Suprapubic skin (tissue), 4 donors: ENCODE results near the gene UNC93B1. TPM values are rescaled to one million over a fixed set of nuclear protein-coding genes. Genes with fewer than 3 reads are reported as not detected.

ENCODE experiments used
- DNase-seq, 2 donors: peaks; one replicate each; pipeline ENCODE4 v3.0.0-alpha.2; 2019; ENCODE audit warnings: low spot score in 2 of 2
- H3K27ac ChIP-seq: fragments of 200-600 bp; sonication (generic); one replicate; pipeline ENCODE4 v1.5.1; 2019
- H3K27me3 ChIP-seq: fragments of 200-600 bp; sonication (generic); one replicate; pipeline ENCODE4 v1.5.1; 2019
- H3K36me3 ChIP-seq: fragments of 200-600 bp; sonication (generic); one replicate; pipeline ENCODE4 v1.5.1; 2019
- H3K4me1 ChIP-seq: fragments of 200-600 bp; sonication (generic); one replicate; pipeline ENCODE4 v1.5.1; 2019
- H3K4me3 ChIP-seq: fragments of 200-600 bp; sonication (generic); one replicate; pipeline ENCODE4 v1.5.1; 2019; ENCODE audit warnings: mild to moderate bottlenecking
- H3K9me3 ChIP-seq: fragments of 200-600 bp; sonication (generic); one replicate; pipeline ENCODE4 v1.5.1; 2019
- CTCF ChIP-seq, 2 donors: fragments of 200-600 bp in 1 of 2; fragments of 450-650 bp in 1 of 2; sonication (generic) in 1 of 2; IDR thresholded peaks; one replicate each; pipeline ENCODE4 v1.5.1; 2016 to 2019; ENCODE audit warnings: antibody characterized with exemption in 2 of 2, mild to moderate bottlenecking in 1 of 2, moderate library complexity in 1 of 2
- EP300 ChIP-seq: sonication (generic); formaldehyde crosslinking; IDR thresholded peaks from one replicate; pipeline ENCODE4 v1.6.1; 2017; ENCODE audit warnings: antibody characterized with exemption
- POLR2A ChIP-seq, 2 donors: fragments of 450-650 bp; IDR thresholded peaks; one replicate each; pipeline ENCODE4 v1.6.1; 2017; ENCODE audit warnings: antibody characterized with exemption in 2 of 2, mild to moderate bottlenecking in 2 of 2, moderate library complexity in 2 of 2
- POLR2AphosphoS5 ChIP-seq, 3 donors: sonication (generic); formaldehyde crosslinking; IDR thresholded peaks; one replicate each; pipeline ENCODE4 v1.6.1; 2017; ENCODE audit warnings: antibody characterized with exemption in 3 of 3
- WGBS: methylation state at CpG from one replicate; pipeline ENCODE4 v1.1.5; 2018; 5-methylcytosine and 5-hydroxymethylcytosine counted together
- total RNA-seq, 4 donors: library from RNA; depleted of rRNA; stranded (reverse); fragments of >200 nt; gene quantifications; one replicate each; pipeline ENCODE4 v1.1.0, GENCODE V29; 2016

The UNC93B1 gene
- total RNA-seq, 4 donors from 2014 or later, result 22.7 to 34.3 (median 28.1) TPM

GRCh38 chr11:68004551-68005335 is 846 bp upstream of the UNC93B1 start:
- Histone ChIP-seq H3K9me3 (no peaks in the 10 kb centered on the region), H3K27ac (no peak overlapping the region), H3K4me3 (peak overlapping the region; percentile 80), H3K4me1 (peaks cover 32% of the 10 kb centered on the region), H3K36me3 (no peaks in the 10 kb centered on the region), H3K27me3 (no peaks in the 10 kb centered on the region)
- DNase-seq, result no peak
- WGBS, result 62% methylated on average over 9 of the region's 14 CpGs
- no peak for TF ChIP-seq CTCF (IDR thresholded peaks at IDR 0.05)
- no peak for TF ChIP-seq POLR2AphosphoS5 (IDR thresholded peaks at IDR 0.05)
- no peak for TF ChIP-seq POLR2A (IDR thresholded peaks at IDR 0.05)
- TF ChIP-seq EP300, result no peak

DNA sequence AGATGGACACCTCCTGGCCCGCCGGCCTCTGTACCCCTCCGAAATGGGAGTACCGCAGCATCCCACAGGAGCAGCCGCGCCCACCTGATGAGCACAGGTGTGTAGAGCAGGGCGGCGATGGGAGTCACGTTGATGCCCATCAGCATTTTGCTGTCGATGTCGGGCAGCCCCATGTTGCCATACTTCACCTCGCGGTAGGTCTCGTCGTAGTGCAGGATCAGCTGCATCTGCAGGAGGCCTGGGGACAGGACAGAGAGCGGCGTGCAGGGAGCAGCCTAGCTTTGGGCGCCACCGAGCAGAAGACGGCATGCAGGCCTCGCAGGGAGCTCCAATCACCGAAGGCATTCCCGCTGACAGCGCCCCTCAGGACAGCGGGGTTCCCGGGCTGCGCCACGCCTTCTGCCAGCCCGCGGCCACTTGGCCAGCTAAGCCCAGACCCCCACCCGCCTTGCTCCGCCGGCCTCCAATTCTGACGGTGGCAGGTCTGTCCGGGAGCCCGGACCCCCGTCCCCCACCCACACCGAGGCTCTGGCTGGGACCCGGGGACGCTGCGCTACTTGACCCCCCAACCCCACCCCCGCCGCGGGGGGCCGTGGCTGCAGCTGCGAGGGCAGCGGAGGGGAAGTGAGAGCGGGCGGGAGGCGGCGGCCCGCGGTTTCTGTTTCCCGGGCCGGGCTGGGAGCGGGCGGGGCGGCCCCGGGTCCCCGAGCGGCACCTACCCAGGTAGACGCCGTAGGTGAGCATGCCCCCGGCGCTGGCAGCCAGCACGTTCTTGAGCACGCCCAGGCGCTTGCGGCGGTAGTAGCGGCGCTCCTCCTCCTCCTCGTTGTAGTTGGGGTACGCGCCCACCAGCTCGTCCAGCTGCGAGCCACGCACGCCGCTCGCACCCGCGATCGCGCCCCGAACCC is 705 bp downstream of the UNC93B1 start:
- peak; percentile 68 to 85 for DNase-seq
- TF ChIP-seq POLR2AphosphoS5 (IDR thresholded peaks at IDR 0.05) (no peak), EP300 (no peak), POLR2A (IDR thresholded peaks at IDR 0.05) (no peak), CTCF (IDR thresholded peaks at IDR 0.05) (no peak)
- Histone ChIP-seq H3K27me3 (no peaks in the 10 kb centered on the region), H3K9me3 (no peaks in the 10 kb centered on the region), H3K4me1 (peaks cover 17% of the 10 kb centered on the region), H3K4me3 (peak overlapping the region; percentile 80), H3K27ac (peak overlapping the region; percentile 60), H3K36me3 (peaks cover 1% of the 10 kb centered on the region)
- WGBS, result 37% methylated on average over 28 of the region's 86 CpGs

- Histone ChIP-seq H3K27me3 (no peaks in the 10 kb centered on the region), H3K36me3 (peaks cover 3% of the 10 kb centered on the region), H3K9me3 (no peaks in the 10 kb centered on the region), H3K4me1 (peaks cover 22% of the 10 kb centered on the region), H3K27ac (no peak overlapping the region), H3K4me3 (peak overlapping the region; percentile 80)
- no peak for TF ChIP-seq EP300
- no peak for TF ChIP-seq POLR2AphosphoS5 (IDR thresholded peaks at IDR 0.05)
- no peak for TF ChIP-seq CTCF (IDR thresholded peaks at IDR 0.05)
- TF ChIP-seq POLR2A (IDR thresholded peaks at IDR 0.05), result no peak
- DNase-seq, result no peak
- WGBS, result 69% methylated on average over 6 of the region's 9 CpGs
These were observed 1.3 kb downstream of the UNC93B1 start for GRCh38 chr11:68002575-68002937.

DNA sequence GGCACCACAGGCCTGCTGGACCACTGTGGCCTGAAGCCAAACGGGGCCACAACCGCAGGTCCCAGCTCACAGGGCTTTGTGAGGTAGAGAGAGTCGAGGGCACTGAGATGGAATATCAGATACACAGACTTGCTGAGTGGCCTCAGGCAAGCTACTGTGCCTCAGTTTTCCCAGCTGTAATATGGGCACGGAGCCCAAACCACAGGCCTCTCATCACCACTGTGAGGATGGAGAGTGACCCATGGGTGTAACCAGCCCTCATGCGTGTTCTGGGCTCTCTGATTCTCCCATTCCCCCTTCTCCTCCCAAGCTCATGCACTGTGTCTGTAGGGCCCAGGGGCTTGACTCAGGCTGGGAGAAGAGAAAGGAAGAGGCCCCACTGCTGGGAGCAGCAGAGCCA is 4.2 kb downstream of the UNC93B1 start:
- no peak overlapping the region for H3K4me3 ChIP-seq
- no peaks in the 10 kb centered on the region for H3K27me3 ChIP-seq
- H3K9me3 ChIP-seq, result no peaks in the 10 kb centered on the region
- H3K27ac ChIP-seq, result no peak overlapping the region
- no peak for DNase-seq
- H3K36me3 ChIP-seq, result peaks cover 3% of the 10 kb centered on the region
- peaks cover 23% of the 10 kb centered on the region for H3K4me1 ChIP-seq
- WGBS, result 100% methylated on average over 3 of the region's 5 CpGs
- no peak for TF ChIP-seq EP300
- TF ChIP-seq POLR2AphosphoS5 (IDR thresholded peaks at IDR 0.05), result no peak
- TF ChIP-seq POLR2A (IDR thresholded peaks at IDR 0.05), result no peak
- no peak for TF ChIP-seq CTCF (IDR thresholded peaks at IDR 0.05)

GRCh38 chr11:67999201-67999629 is 4.7 kb downstream of the UNC93B1 start:
- no peak for DNase-seq
- H3K9me3 ChIP-seq, result no peaks in the 10 kb centered on the region
- H3K4me3 ChIP-seq, result no peak overlapping the region
- TF ChIP-seq EP300, result no peak
- TF ChIP-seq POLR2A (IDR thresholded peaks at IDR 0.05), result no peak
- TF ChIP-seq CTCF (IDR thresholded peaks at IDR 0.05), result no peak
- no peak for TF ChIP-seq POLR2AphosphoS5 (IDR thresholded peaks at IDR 0.05)
- H3K27ac ChIP-seq, result no peak overlapping the region
- peaks cover 20% of the 10 kb centered on the region for H3K4me1 ChIP-seq
- H3K27me3 ChIP-seq, result no peaks in the 10 kb centered on the region
- peaks cover 3% of the 10 kb centered on the region for H3K36me3 ChIP-seq
- WGBS, result 96% methylated on average over 13 of the region's 13 CpGs
